HepG2 (cell line): ENCODE measurements around the gene TOP2A. TPM values are rescaled to one million over a fixed set of nuclear protein-coding genes. Genes with fewer than 3 reads are reported as not detected.

Source experiments
- ATAC-seq: fragments of 200-7000 bp; cut with Tn5 transposase; 3 replicates; pipeline ENCODE4 v1.9.1; 2020; ENCODE audit warnings: mild to moderate bottlenecking, moderate library complexity
- BruUV-seq: library from RNA; stranded (reverse); fragments of 400-500 nt; replicated peaks from 2 replicates; lab custom pipeline; 2021; lab: Mats Ljungman, UMichigan
- CTCF ChIA-PET: fragments of 300-600 bp; formaldehyde crosslinking; extraction: SDS; loops from one replicate; lab custom pipeline; 2021; ENCODE audit warnings: low total read pairs, inconsistent platforms, low intra/inter-chr PET ratio; lab: Yijun Ruan, JAX
- POLR2A ChIA-PET: fragments of 350-600 bp; sonication (Branson Sonifier 250); formaldehyde crosslinking; loops from one replicate; lab custom pipeline; 2020; ENCODE audit warnings: antibody characterized with exemption, inconsistent platforms; lab: Yijun Ruan, JAX
- DNase-seq: peaks from one replicate; pipeline ENCODE4 v3.0.0-alpha.2; 2015; ENCODE audit warnings: low spot score
- FAIRE-seq: peaks from 3 replicates; lab custom pipeline; 2011; peaks lifted over from hg19 to GRCh38; lab: Jason Lieb, UNC
- H2AFZ ChIP-seq: one replicate; pipeline ENCODE4 v1.6.1; 2011; ENCODE audit warnings: low read length, inconsistent platforms
- H3K27ac ChIP-seq: fragments of 300-600 bp; 3 replicates; pipeline ENCODE4 v1.8.0; 2011; ENCODE audit warnings: mixed run types, mild to moderate bottlenecking, mixed read lengths, low read length, inconsistent platforms; ENCODE audit not compliant: insufficient read depth; ENCODE audit errors: extremely low read length
- H3K27me3 ChIP-seq, 2 experiments: fragments of 200-600 bp in 1 of 2; 2 replicates in 1 of 2; 3 replicates in 1 of 2; pipeline versions ENCODE4 v1.6.0 to v1.8.0; 2011; ENCODE audit warnings: low read length in 2 of 2, mild to moderate bottlenecking in 2 of 2, moderate library complexity in 2 of 2, inconsistent platforms in 1 of 2; ENCODE audit not compliant: insufficient read depth in 2 of 2, control insufficient read depth in 1 of 2
- H3K36me3 ChIP-seq, 2 experiments: fragments of 200-600 bp in 1 of 2; replicated peaks in 1 of 2; 2 replicates in 1 of 2; 3 replicates in 1 of 2; pipeline versions ENCODE4 v1.5.1 to v1.8.0; 2011; ENCODE audit warnings: low read length in 2 of 2, inconsistent platforms in 1 of 2; ENCODE audit not compliant: insufficient read depth in 2 of 2, control insufficient read depth in 1 of 2
- H3K4me1 ChIP-seq: 2 replicates; pipeline ENCODE4 v1.5.1; 2012; ENCODE audit warnings: low read length, inconsistent platforms; ENCODE audit not compliant: insufficient read depth
- H3K4me2 ChIP-seq: 2 replicates; pipeline ENCODE4 v1.6.0; 2011; ENCODE audit warnings: low read depth, low read length, inconsistent platforms
- H3K4me3 ChIP-seq, 3 experiments: fragments of 200-600 bp in 1 of 3; sonication (generic), shearing (Covaris generic) in 1 of 3; replicated peaks in 1 of 3; 2 replicates each; pipeline ENCODE4 v1.5.1; 2011 to 2016; ENCODE audit warnings: low read length in 3 of 3, inconsistent platforms in 2 of 3, low read depth in 2 of 3, mild to moderate bottlenecking in 2 of 3, control low read depth in 1 of 3, mixed read lengths in 1 of 3; ENCODE audit not compliant: insufficient read depth in 1 of 3
- H3K79me2 ChIP-seq: one replicate; pipeline ENCODE4 v1.6.1; 2011; ENCODE audit warnings: low read length, inconsistent platforms; ENCODE audit not compliant: insufficient read depth
- H3K9ac ChIP-seq: 2 replicates; pipeline ENCODE4 v1.6.0; 2011; ENCODE audit warnings: mild to moderate bottlenecking, low read depth, low read length, inconsistent platforms; ENCODE audit not compliant: insufficient read depth
- H3K9me3 ChIP-seq: 2 replicates; pipeline ENCODE4 v1.5.1; 2012; ENCODE audit warnings: mild to moderate bottlenecking, low read length
- H4K20me1 ChIP-seq: 2 replicates; pipeline ENCODE4 v1.6.0; 2011; ENCODE audit warnings: inconsistent platforms, mild to moderate bottlenecking, low read length, moderate library complexity; ENCODE audit not compliant: insufficient read depth
- ATF7 ChIP-seq, 2 experiments: fragments of 450-650 bp in 1 of 2; sonication (generic) in 1 of 2; formaldehyde crosslinking in 1 of 2; IDR thresholded peaks; 2 replicates each; pipeline versions ENCODE4 v1.4.0 to v1.6.1; 2016 to 2020; ENCODE audit warnings: antibody characterized with exemption in 1 of 2, mild to moderate bottlenecking in 1 of 2, missing genetic modification reagents in 1 of 2
- HOXA3 ChIP-seq: sonication (generic); formaldehyde crosslinking; IDR thresholded peaks from 2 replicates; pipeline ENCODE4 v1.5.0; 2020; ENCODE audit warnings: missing genetic modification reagents
- MAFF ChIP-seq: IDR thresholded peaks from 2 replicates; pipeline ENCODE4 v1.6.1; 2011; ENCODE audit warnings: low read depth, low read length, improper control_type of control experiment
- MAFK ChIP-seq, 2 experiments: IDR thresholded peaks in 1 of 2; conservative IDR thresholded peaks in 1 of 2; 2 replicates each; pipeline ENCODE4 v1.6.1; 2011; ENCODE audit warnings: improper control_type of control experiment in 2 of 2, low read length in 2 of 2
- NONO ChIP-seq, 2 experiments: fragments of 450-650 bp in 1 of 2; sonication (generic) in 1 of 2; formaldehyde crosslinking in 1 of 2; IDR thresholded peaks in 1 of 2; conservative IDR thresholded peaks in 1 of 2; 2 replicates each; pipeline versions ENCODE4 v1.6.1 to v1.8.0; 2017 to 2022; ENCODE audit warnings: mild to moderate bottlenecking in 1 of 2, missing genetic modification reagents in 1 of 2, moderate library complexity in 1 of 2
- NR2F6 ChIP-seq, 2 experiments: IDR thresholded peaks; 2 replicates each; pipeline ENCODE4 v1.6.1; 2016; ENCODE audit warnings: antibody characterized with exemption in 1 of 2, mild to moderate bottlenecking in 1 of 2
- RAD51 ChIP-seq: fragments of 450-650 bp; IDR thresholded peaks from 2 replicates; pipeline ENCODE4 v1.6.1; 2016; ENCODE audit warnings: borderline replicate concordance
- SAP130 ChIP-seq: IDR thresholded peaks from 2 replicates; pipeline ENCODE4 v1.6.1; 2016; ENCODE audit warnings: low read depth
- SP5 ChIP-seq: IDR thresholded peaks from 2 replicates; pipeline ENCODE4 v1.6.1; 2016; ENCODE audit warnings: low read depth, borderline replicate concordance
- ZNF543 ChIP-seq: sonication (generic); formaldehyde crosslinking; IDR thresholded peaks from 2 replicates; pipeline ENCODE4 v1.4.0; 2020; ENCODE audit warnings: mild to moderate bottlenecking, missing genetic modification reagents
- ZNF576 ChIP-seq: sonication (generic); formaldehyde crosslinking; IDR thresholded peaks from 2 replicates; pipeline ENCODE4 v1.4.0; 2020; ENCODE audit warnings: mild to moderate bottlenecking, missing genetic modification reagents
- ZNF687 ChIP-seq: sonication (generic); formaldehyde crosslinking; IDR thresholded peaks from 2 replicates; pipeline ENCODE4 v1.5.1; 2020; ENCODE audit warnings: mild to moderate bottlenecking, missing genetic modification reagents, moderate library complexity
- WGBS: methylation state at CpG from one replicate; pipeline ENCODE4 v1.1.6; 2017; ENCODE audit warnings: low lambda C conversion rate; 5-methylcytosine and 5-hydroxymethylcytosine counted together
- in situ Hi-C: cut with HindIII; loops from 2 replicates; pipeline ENCODE4 v1.10.0; 2017; ENCODE audit warnings: low pct_unique_long_range_greater_than_20kb; ENCODE audit not compliant: extremely low pct_ligation_motif_present
- intact Hi-C: fragments of 100-400 bp; cut with micrococcal nuclease; formaldehyde crosslinking; loops from one replicate; pipeline ENCODE4 v1.10.0; 2022; ENCODE audit not compliant: unreplicated experiment
- polyA plus RNA-seq, 8 experiments: library from polyadenylated mRNA; depleted of rRNA in 3 of 8; stranded (reverse) in 7 of 8; unstranded in 1 of 8; fragments of >200 nt; fragmentation: Illumina TruSeq in 4 of 8; extraction: Trizol in 4 of 8; gene quantifications; 2 replicates each; pipeline versions ENCODE4 v1.2.1 to v1.2.3, GENCODE V29; 2011 to 2016; ENCODE audit warnings: low read depth in 4 of 8, missing spikeins in 1 of 8, mixed read lengths in 1 of 8; ENCODE audit not compliant: insufficient read depth in 1 of 8
- total RNA-seq, 5 experiments: library from RNA; depleted of rRNA; stranded (reverse); fragments of >200 nt; fragmentation: Illumina TruSeq; extraction: Trizol; gene quantifications; 2 replicates each; pipeline ENCODE4 v1.2.3, GENCODE V29; 2016; ENCODE audit warnings: low read depth in 1 of 5
- TF ChIP-seq, protein P1 (sequence below), 2 experiments: fragments of 450-650 bp in 1 of 2; sonication (generic) in 1 of 2; formaldehyde crosslinking; IDR thresholded peaks; 2 replicates each; pipeline versions ENCODE4 v1.5.0 to v1.8.0; 2020 to 2022; ENCODE audit warnings: mild to moderate bottlenecking in 1 of 2, missing genetic modification reagents in 1 of 2
- TF ChIP-seq, protein P2 (sequence below): sonication (generic); formaldehyde crosslinking; IDR thresholded peaks from 2 replicates; pipeline ENCODE4 v1.5.0; 2020; ENCODE audit warnings: mild to moderate bottlenecking, missing genetic modification reagents, moderate library complexity
- TF ChIP-seq, protein P3 (sequence below): IDR thresholded peaks from 2 replicates; pipeline ENCODE4 v1.6.1; 2016; ENCODE audit warnings: missing compliant biosample characterization, missing genetic modification reagents, borderline replicate concordance

TOP2A gene
- total and polyA plus RNA-seq, 2 of the 13 experiments (the other 11 are each of a cell fraction or from before 2014, with no cell fraction given), result 108 to 327 TPM

- peaks cover 73% of the 10 kb centered on the region for H3K4me1 ChIP-seq
- TF ChIP-seq, protein P1, sequence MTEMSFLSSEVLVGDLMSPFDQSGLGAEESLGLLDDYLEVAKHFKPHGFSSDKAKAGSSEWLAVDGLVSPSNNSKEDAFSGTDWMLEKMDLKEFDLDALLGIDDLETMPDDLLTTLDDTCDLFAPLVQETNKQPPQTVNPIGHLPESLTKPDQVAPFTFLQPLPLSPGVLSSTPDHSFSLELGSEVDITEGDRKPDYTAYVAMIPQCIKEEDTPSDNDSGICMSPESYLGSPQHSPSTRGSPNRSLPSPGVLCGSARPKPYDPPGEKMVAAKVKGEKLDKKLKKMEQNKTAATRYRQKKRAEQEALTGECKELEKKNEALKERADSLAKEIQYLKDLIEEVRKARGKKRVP (CRISPR knock-in tag; IDR thresholded peaks at IDR 0.05), result 0 out of 4 replicates have a peak, but pooled peaks of 1 of the 2 experiments have one; percentile 28
- peak; percentile 41; the same call in 1 of the 2 replicates for TF ChIP-seq SAP130 (CRISPR knock-in tag)
- TF ChIP-seq, protein P2, sequence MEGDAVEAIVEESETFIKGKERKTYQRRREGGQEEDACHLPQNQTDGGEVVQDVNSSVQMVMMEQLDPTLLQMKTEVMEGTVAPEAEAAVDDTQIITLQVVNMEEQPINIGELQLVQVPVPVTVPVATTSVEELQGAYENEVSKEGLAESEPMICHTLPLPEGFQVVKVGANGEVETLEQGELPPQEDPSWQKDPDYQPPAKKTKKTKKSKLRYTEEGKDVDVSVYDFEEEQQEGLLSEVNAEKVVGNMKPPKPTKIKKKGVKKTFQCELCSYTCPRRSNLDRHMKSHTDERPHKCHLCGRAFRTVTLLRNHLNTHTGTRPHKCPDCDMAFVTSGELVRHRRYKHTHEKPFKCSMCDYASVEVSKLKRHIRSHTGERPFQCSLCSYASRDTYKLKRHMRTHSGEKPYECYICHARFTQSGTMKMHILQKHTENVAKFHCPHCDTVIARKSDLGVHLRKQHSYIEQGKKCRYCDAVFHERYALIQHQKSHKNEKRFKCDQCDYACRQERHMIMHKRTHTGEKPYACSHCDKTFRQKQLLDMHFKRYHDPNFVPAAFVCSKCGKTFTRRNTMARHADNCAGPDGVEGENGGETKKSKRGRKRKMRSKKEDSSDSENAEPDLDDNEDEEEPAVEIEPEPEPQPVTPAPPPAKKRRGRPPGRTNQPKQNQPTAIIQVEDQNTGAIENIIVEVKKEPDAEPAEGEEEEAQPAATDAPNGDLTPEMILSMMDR, result 0 out of 2 replicates have a peak, but pooled peaks have one; percentile 11
- TF ChIP-seq, protein P3, sequence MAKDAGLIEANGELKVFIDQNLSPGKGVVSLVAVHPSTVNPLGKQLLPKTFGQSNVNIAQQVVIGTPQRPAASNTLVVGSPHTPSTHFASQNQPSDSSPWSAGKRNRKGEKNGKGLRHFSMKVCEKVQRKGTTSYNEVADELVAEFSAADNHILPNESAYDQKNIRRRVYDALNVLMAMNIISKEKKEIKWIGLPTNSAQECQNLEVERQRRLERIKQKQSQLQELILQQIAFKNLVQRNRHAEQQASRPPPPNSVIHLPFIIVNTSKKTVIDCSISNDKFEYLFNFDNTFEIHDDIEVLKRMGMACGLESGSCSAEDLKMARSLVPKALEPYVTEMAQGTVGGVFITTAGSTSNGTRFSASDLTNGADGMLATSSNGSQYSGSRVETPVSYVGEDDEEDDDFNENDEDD (CRISPR knock-in tag), result peak; percentile 31; the same call in 1 of the 2 replicates
- TF ChIP-seq ZNF687, result peak; percentile 61
- no peak for TF ChIP-seq NONO (IDR thresholded peaks at IDR 0.05)
- 0 out of 2 replicates have a peak, but pooled peaks have one; percentile 23 for TF ChIP-seq NONO (CRISPR knock-in tag; conservative IDR thresholded peaks at IDR 0.05)
- 0 out of 2 replicates have a peak, but pooled peaks have one; percentile 51 for TF ChIP-seq SP5 (CRISPR knock-in tag)
- TF ChIP-seq RAD51, result no peak
- TF ChIP-seq MAFF, result peak; percentile 47
- no peak for TF ChIP-seq ZNF576 (CRISPR knock-in tag)
- TF ChIP-seq MAFK (conservative IDR thresholded peaks at IDR 0.05 in 1 of 2, IDR thresholded peaks at IDR 0.05 in 1 of 2; ENCODE audit: low read length in 2 of 2), result peak; percentile 67 to 79
- TF ChIP-seq HOXA3, result no peak
- TF ChIP-seq ZNF543 (CRISPR knock-in tag), result no peak
- no peak for TF ChIP-seq NR2F6 (IDR thresholded peaks at IDR 0.05)
- TF ChIP-seq NR2F6 (CRISPR knock-in tag; IDR thresholded peaks at IDR 0.05), result 0 out of 2 replicates have a peak, but pooled peaks have one; percentile 24
- no peak for TF ChIP-seq ATF7 (IDR thresholded peaks at IDR 0.05)
- TF ChIP-seq ATF7 (CRISPR knock-in tag; IDR thresholded peaks at IDR 0.05), result no peak
Measured at GRCh38 chr17:40447148-40447644, 29.5 kb upstream of the TOP2A start.

More at GRCh38 chr17:40447148-40447644, 29.5 kb upstream of the TOP2A start:
- Histone ChIP-seq H3K27me3 (peaks cover 1 to 6% of the 10 kb centered on the region in 2 experiments; a peak in 3 of 5 replicates), H3K9me3 (no peaks in the 10 kb centered on the region), H3K9ac (no peak overlapping the region), H3K79me2 (no peaks in the 10 kb centered on the region), H2AFZ (no peak overlapping the region), H4K20me1 (no peaks in the 10 kb centered on the region), H3K4me2 (peak overlapping the region; percentile 81), H3K27ac (no peak overlapping the region), H3K36me3 (no peaks in the 10 kb centered on the region), H3K4me3 (no peak overlapping the region)
- DNase-seq (no peak), FAIRE-seq (no peak), ATAC-seq (no peak)
- POLR2A ChIA-PET, result interaction anchor here (0.6 to 2.6 kb wide), 6 partner anchors 25 to 105 kb away, joined by 4 to 13 read pairs (median 4); partner anchors contain the start of gene TOP2A
- CTCF ChIA-PET, result no interaction called here
- in situ Hi-C loops (no loop called here), intact Hi-C loops (no loop called here)
- 21% methylated on average over 8 of the region's 8 CpGs for WGBS
- no TSS peak for BruUV-seq
